HepG2 (cell line): ENCODE results near the gene CLPTM1L.

Experiments used
- ATAD3A ChIP-seq: sonication (generic); formaldehyde crosslinking; IDR thresholded peaks from 2 replicates; pipeline ENCODE4 v1.4.0; 2020; ENCODE audit warnings: missing genetic modification reagents
- E2F5 ChIP-seq: sonication (generic); formaldehyde crosslinking; conservative IDR thresholded peaks from 2 replicates; pipeline ENCODE4 v1.4.0; 2020; ENCODE audit warnings: missing genetic modification reagents
- HDAC2 ChIP-seq: sonication (generic); formaldehyde crosslinking; IDR thresholded peaks from 2 replicates; pipeline ENCODE4 v1.4.0; 2020; ENCODE audit warnings: missing genetic modification reagents
- IKZF5 ChIP-seq: IDR thresholded peaks from 2 replicates; pipeline ENCODE4 v1.6.1; 2018; ENCODE audit warnings: missing genetic modification reagents, mild to moderate bottlenecking, missing compliant biosample characterization
- MAFF ChIP-seq: IDR thresholded peaks from 2 replicates; pipeline ENCODE4 v1.6.1; 2011; ENCODE audit warnings: low read depth, low read length, improper control_type of control experiment
- MAX ChIP-seq: IDR thresholded peaks from 2 replicates; pipeline ENCODE4 v1.6.1; 2012; ENCODE audit warnings: inconsistent platforms
- NR2C2 ChIP-seq: sonication (generic); formaldehyde crosslinking; IDR thresholded peaks from 2 replicates; pipeline ENCODE4 v1.4.0; 2020; ENCODE audit warnings: missing genetic modification reagents, mild to moderate bottlenecking, moderate library complexity, borderline replicate concordance
- POLR2AphosphoS5 ChIP-seq: IDR thresholded peaks from 2 replicates; pipeline ENCODE4 v1.6.1; 2012; ENCODE audit warnings: low read depth, low read length
- REL ChIP-seq: sonication (generic); formaldehyde crosslinking; conservative IDR thresholded peaks from 2 replicates; pipeline ENCODE4 v1.8.0; 2022; ENCODE audit warnings: mild to moderate bottlenecking, missing genetic modification reagents, moderate library complexity
- RFX5 ChIP-seq: IDR thresholded peaks from 2 replicates; pipeline ENCODE4 v1.6.1; 2011; ENCODE audit warnings: low read depth, low read length, improper control_type of control experiment
- ZNF318 ChIP-seq: sonication (generic); formaldehyde crosslinking; IDR thresholded peaks from 2 replicates; pipeline ENCODE4 v1.4.0; 2020; ENCODE audit warnings: mild to moderate bottlenecking, missing genetic modification reagents
- ZNF451 ChIP-seq: sonication (generic); formaldehyde crosslinking; IDR thresholded peaks from 2 replicates; pipeline ENCODE4 v1.5.0; 2020; ENCODE audit warnings: mild to moderate bottlenecking, missing genetic modification reagents
- ZNF496 ChIP-seq: sonication (generic); formaldehyde crosslinking; IDR thresholded peaks from 2 replicates; pipeline ENCODE4 v1.8.1; 2023; ENCODE audit warnings: mild to moderate bottlenecking, moderate library complexity, missing genetic modification reagents; ENCODE audit not compliant: insufficient replicate concordance
- ZNF558 ChIP-seq: sonication (generic); formaldehyde crosslinking; IDR thresholded peaks from 2 replicates; pipeline ENCODE4 v1.9.0; 2022; ENCODE audit warnings: mild to moderate bottlenecking, missing genetic modification reagents, borderline replicate concordance

GRCh38 chr5:1285141-1285540 is 59.8 kb downstream of the CLPTM1L start:
- TF ChIP-seq HDAC2 (CRISPR knock-in tag) (no peak), ZNF558 (CRISPR knock-in tag) (no peak), REL (CRISPR knock-in tag) (no peak), E2F5 (CRISPR knock-in tag) (no peak), IKZF5 (CRISPR knock-in tag) (no peak), NR2C2 (CRISPR knock-in tag) (no peak), MAFF (no peak), ZNF451 (CRISPR knock-in tag) (no peak), ZNF318 (CRISPR knock-in tag) (no peak), RFX5 (no peak), ATAD3A (CRISPR knock-in tag) (no peak), POLR2AphosphoS5 (no peak), MAX (no peak), ZNF496 (no peak)
